Sigmoid colon (tissue), 4 donors: Measurements from ENCODE around the gene PSD.

ENCODE experiments used
- EP300 ChIP-seq, 4 donors: sonication (generic); formaldehyde crosslinking; IDR thresholded peaks; one replicate each; pipeline ENCODE4 v1.6.1; 2017; ENCODE audit warnings: antibody characterized with exemption in 4 of 4
- POLR2A ChIP-seq, 2 donors: fragments of 450-650 bp; IDR thresholded peaks; one replicate each; pipeline ENCODE4 v1.6.1; 2016; ENCODE audit warnings: antibody characterized with exemption in 2 of 2, mild to moderate bottlenecking in 2 of 2, moderate library complexity in 2 of 2
- POLR2AphosphoS5 ChIP-seq, 4 donors: sonication (generic); formaldehyde crosslinking; IDR thresholded peaks; one replicate each; pipeline ENCODE4 v1.6.1; 2017; ENCODE audit warnings: antibody characterized with exemption in 4 of 4
- TF ChIP-seq, protein P1 (sequence below), 4 experiments: fragments of 450-650 bp in 3 of 4; fragments of 200-600 bp in 1 of 4; IDR thresholded peaks; one replicate each; pipeline ENCODE4 v1.5.1; 2016 to 2019; ENCODE audit warnings: antibody characterized with exemption in 4 of 4, mild to moderate bottlenecking in 3 of 4, moderate library complexity in 2 of 4

DNA sequence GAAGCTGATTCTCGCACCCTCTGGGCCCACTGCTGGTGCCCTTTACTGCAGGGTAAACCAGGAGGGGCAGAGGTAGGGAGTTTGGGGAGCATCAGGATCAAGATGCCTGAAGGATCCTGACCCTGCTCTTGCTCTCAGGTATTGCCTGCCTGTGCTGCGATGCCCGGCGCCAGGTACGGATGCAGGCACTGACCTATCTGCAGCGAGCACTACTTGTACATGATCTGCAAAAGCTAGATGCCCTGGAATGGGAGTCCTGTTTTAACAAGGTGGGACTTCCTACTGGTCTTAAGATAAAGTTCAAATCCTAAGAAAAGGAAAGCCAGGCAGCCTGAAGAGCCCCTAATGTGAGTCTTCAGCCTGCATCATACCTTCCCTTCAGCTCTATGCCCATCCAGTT is 39.2 kb downstream of the PSD start:
- TF ChIP-seq, protein P1, sequence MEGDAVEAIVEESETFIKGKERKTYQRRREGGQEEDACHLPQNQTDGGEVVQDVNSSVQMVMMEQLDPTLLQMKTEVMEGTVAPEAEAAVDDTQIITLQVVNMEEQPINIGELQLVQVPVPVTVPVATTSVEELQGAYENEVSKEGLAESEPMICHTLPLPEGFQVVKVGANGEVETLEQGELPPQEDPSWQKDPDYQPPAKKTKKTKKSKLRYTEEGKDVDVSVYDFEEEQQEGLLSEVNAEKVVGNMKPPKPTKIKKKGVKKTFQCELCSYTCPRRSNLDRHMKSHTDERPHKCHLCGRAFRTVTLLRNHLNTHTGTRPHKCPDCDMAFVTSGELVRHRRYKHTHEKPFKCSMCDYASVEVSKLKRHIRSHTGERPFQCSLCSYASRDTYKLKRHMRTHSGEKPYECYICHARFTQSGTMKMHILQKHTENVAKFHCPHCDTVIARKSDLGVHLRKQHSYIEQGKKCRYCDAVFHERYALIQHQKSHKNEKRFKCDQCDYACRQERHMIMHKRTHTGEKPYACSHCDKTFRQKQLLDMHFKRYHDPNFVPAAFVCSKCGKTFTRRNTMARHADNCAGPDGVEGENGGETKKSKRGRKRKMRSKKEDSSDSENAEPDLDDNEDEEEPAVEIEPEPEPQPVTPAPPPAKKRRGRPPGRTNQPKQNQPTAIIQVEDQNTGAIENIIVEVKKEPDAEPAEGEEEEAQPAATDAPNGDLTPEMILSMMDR (IDR thresholded peaks at IDR 0.05) = no peak
- no peak for TF ChIP-seq POLR2A (IDR thresholded peaks at IDR 0.05)
- TF ChIP-seq EP300 (IDR thresholded peaks at IDR 0.05) = no peak
- TF ChIP-seq POLR2AphosphoS5 (IDR thresholded peaks at IDR 0.05) = no peak
